WTC11 (cell line): Measurements from ENCODE around the gene PIMREG.

Experiments used
- AFF4 ChIP-seq: sonication (generic); formaldehyde crosslinking; IDR thresholded peaks from 2 replicates; pipeline ENCODE4 v1.8.1; 2023; ENCODE audit warnings: mild to moderate bottlenecking, missing genetic modification reagents, borderline replicate concordance
- CTCF ChIP-seq: fragments of 200-600 bp; IDR thresholded peaks from 2 replicates; pipeline ENCODE4 v1.8.0; 2022; ENCODE audit warnings: antibody characterized with exemption
- KAT7 ChIP-seq: sonication (generic); formaldehyde crosslinking; IDR thresholded peaks from 2 replicates; pipeline ENCODE4 v1.8.1; 2023; ENCODE audit warnings: missing genetic modification reagents, mild to moderate bottlenecking, borderline replicate concordance
- NR2C2 ChIP-seq: sonication (generic); formaldehyde crosslinking; IDR thresholded peaks from 2 replicates; pipeline ENCODE4 v1.8.0; 2022; ENCODE audit warnings: mild to moderate bottlenecking, missing genetic modification reagents
- SOX15 ChIP-seq: fragments of 250-450 bp; sonication (Bioruptor Pico); IDR thresholded peaks from 2 replicates; pipeline ENCODE4 v1.9.0; 2021; ENCODE audit warnings: mild to moderate bottlenecking
- USF1 ChIP-seq: sonication (generic); formaldehyde crosslinking; IDR thresholded peaks from 2 replicates; pipeline ENCODE4 v1.8.0; 2022; ENCODE audit warnings: mild to moderate bottlenecking, missing genetic modification reagents
- TF ChIP-seq, protein P1 (sequence below): sonication (generic); formaldehyde crosslinking; conservative IDR thresholded peaks from 2 replicates; pipeline ENCODE4 v1.8.1; 2022; ENCODE audit warnings: mild to moderate bottlenecking, missing genetic modification reagents

GRCh38 chr17:6485646-6486412 lies 41.6 kb downstream of the PIMREG start:
- TF ChIP-seq AFF4 (CRISPR knock-in tag) (no peak), CTCF (no peak), NR2C2 (CRISPR knock-in tag) (no peak), USF1 (CRISPR knock-in tag) (no peak), SOX15 (CRISPR knock-in tag) (no peak), KAT7 (CRISPR knock-in tag) (no peak)
- TF ChIP-seq, protein P1, sequence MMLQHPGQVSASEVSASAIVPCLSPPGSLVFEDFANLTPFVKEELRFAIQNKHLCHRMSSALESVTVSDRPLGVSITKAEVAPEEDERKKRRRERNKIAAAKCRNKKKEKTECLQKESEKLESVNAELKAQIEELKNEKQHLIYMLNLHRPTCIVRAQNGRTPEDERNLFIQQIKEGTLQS (CRISPR knock-in tag) = no peak
